CD4-positive, alpha-beta memory T cell (primary cell): ENCODE results near the gene CCNY. TPM values are rescaled to one million over a fixed set of nuclear protein-coding genes. Genes with fewer than 3 reads are reported as not detected.
A peak's percentile ranks its signal among the peaks of the same experiment; 100 is the strongest.

Experiments used
- CTCF ChIA-PET: fragments of 350-600 bp; sonication (Branson Sonifier 250); formaldehyde crosslinking; loops from one replicate; lab custom pipeline; 2021; ENCODE audit warnings: inconsistent platforms; ENCODE audit not compliant: partially characterized antibody; lab: Charles Lee
- POLR2A ChIA-PET: fragments of 350-600 bp; sonication (Branson Sonifier 250); formaldehyde crosslinking; loops from one replicate; lab custom pipeline; 2021; ENCODE audit not compliant: partially characterized antibody; lab: Charles Lee
- DNase-seq, 5 donors: peaks; one replicate each; pipeline versions ENCODE4 v3.0.0 to v3.0.0-alpha.2; 2020 to 2022; ENCODE audit warnings: mixed read lengths in 1 of 5
- H3K27ac ChIP-seq: one replicate; pipeline ENCODE4 v1.7.0; 2013; ENCODE audit warnings: low read depth, low read length
- H3K27me3 ChIP-seq: 2 replicates; pipeline ENCODE4 v1.7.0; 2013; ENCODE audit warnings: mild to moderate bottlenecking, low read length, moderate library complexity; ENCODE audit not compliant: insufficient read depth
- H3K36me3 ChIP-seq: 2 replicates; pipeline ENCODE4 v1.7.0; 2013; ENCODE audit warnings: mild to moderate bottlenecking, low read length, moderate library complexity; ENCODE audit not compliant: insufficient read depth
- H3K4me1 ChIP-seq: 2 replicates; pipeline ENCODE4 v1.7.0; 2013; ENCODE audit warnings: mild to moderate bottlenecking, low read length, moderate library complexity; ENCODE audit not compliant: insufficient read depth
- H3K4me3 ChIP-seq, 2 donors: one replicate each; pipeline ENCODE4 v1.7.0; 2013; ENCODE audit warnings: low read length in 2 of 2, mild to moderate bottlenecking in 1 of 2
- H3K9me3 ChIP-seq, 2 donors: one replicate each; pipeline ENCODE4 v1.7.0; 2013; ENCODE audit warnings: low read length in 2 of 2, control low read depth in 1 of 2; ENCODE audit not compliant: control insufficient read depth in 1 of 2
- H3K27ac Mint-ChIP-seq, 7 donors: one replicate each; pipeline ENCODE4 v1.8.0; 2020 to 2021; ENCODE audit warnings: mixed read lengths in 7 of 7, mild to moderate bottlenecking in 6 of 7, inconsistent platforms in 3 of 7, moderate library complexity in 3 of 7
- H3K27me3 Mint-ChIP-seq, 2 donors: one replicate each; pipeline ENCODE4 v1.8.0; 2020 to 2021; ENCODE audit warnings: mixed read lengths in 2 of 2
- H3K36me3 Mint-ChIP-seq, 2 donors: one replicate each; pipeline ENCODE4 v1.8.0; 2020 to 2021; ENCODE audit warnings: mixed read lengths in 2 of 2, inconsistent platforms in 1 of 2, mild to moderate bottlenecking in 1 of 2
- H3K4me1 Mint-ChIP-seq, 4 donors: one replicate each; pipeline ENCODE4 v1.8.0; 2020 to 2021; ENCODE audit warnings: mixed read lengths in 4 of 4, mild to moderate bottlenecking in 1 of 4
- H3K4me3 Mint-ChIP-seq, 8 donors: one replicate each; pipeline ENCODE4 v1.8.0; 2020 to 2021; ENCODE audit warnings: mixed read lengths in 8 of 8, mild to moderate bottlenecking in 7 of 8, moderate library complexity in 6 of 8, inconsistent platforms in 3 of 8
- H3K9me3 Mint-ChIP-seq, 8 donors: one replicate each; pipeline ENCODE4 v1.8.0; 2020 to 2021; ENCODE audit warnings: mixed read lengths in 8 of 8, mild to moderate bottlenecking in 5 of 8, inconsistent platforms in 3 of 8, moderate library complexity in 1 of 8
- intact Hi-C: fragments of 100-400 bp; cut with micrococcal nuclease; formaldehyde crosslinking; loops from one replicate; pipeline ENCODE4 v1.15.1; 2023
- polyA plus RNA-seq, 2 donors: library from polyadenylated mRNA; unstranded; fragments of 300-500 nt; fragmentation: Illumina TruSeq; gene quantifications; one replicate each; pipeline ENCODE4 v1.2.3, GENCODE V29; 2021
- total RNA-seq, 2 experiments: library from RNA; stranded (reverse); gene quantifications; one replicate each; pipeline ENCODE4 v1.2.3, GENCODE V29; 2021

Gene CCNY
- total and polyA plus RNA-seq, 4 experiments from 2014 or later = 5.6 to 66.7 (median 41.5) TPM

DNA sequence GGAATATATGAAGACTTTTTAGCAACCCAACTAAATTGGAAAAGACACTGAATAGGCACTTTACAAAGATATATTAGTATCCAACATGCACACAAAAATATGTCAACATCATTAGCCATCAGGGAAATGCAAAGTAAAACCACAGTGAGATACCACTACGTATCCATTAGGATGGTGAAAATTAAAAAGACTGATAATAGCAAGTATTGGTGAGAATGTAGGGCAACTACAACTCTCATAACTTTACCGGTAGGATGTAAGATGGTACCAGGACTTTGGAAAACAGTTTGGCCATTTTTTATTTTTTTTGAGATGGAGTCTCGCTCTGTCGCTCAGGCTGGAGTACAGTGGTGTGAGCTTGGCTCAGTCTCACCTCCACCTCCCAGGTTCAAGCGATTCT, 13.7 kb upstream of the CCNY start:
- no peak for DNase-seq
- H3K27me3 Mint-ChIP-seq = no peaks in the 10 kb centered on the region
- intact Hi-C loops = no loop called here
- Histone ChIP-seq H3K4me1 (no peaks in the 10 kb centered on the region), H3K36me3 (no peaks in the 10 kb centered on the region), H3K4me3 (no peak overlapping the region), H3K9me3 (peaks cover 0 to 5% of the 10 kb centered on the region in 2 donors), H3K27me3 (no peaks in the 10 kb centered on the region), H3K27ac (no peak overlapping the region)
- peaks cover 0 to 12% (median 3%) of the 10 kb centered on the region in 8 donors for H3K9me3 Mint-ChIP-seq
- peaks cover 38 to 45% of the 10 kb centered on the region in 2 donors for H3K36me3 Mint-ChIP-seq
- POLR2A ChIA-PET = no interaction called here
- peaks cover 4 to 14% (median 8%) of the 10 kb centered on the region in 4 donors for H3K4me1 Mint-ChIP-seq
- no peak overlapping the region for H3K4me3 Mint-ChIP-seq
- CTCF ChIA-PET = interaction anchor here (1.1 kb wide), 1 partner anchor 117 kb away, joined by 3 read pairs; no protein-coding TSS in a partner anchor
- no peak overlapping the region for H3K27ac Mint-ChIP-seq

DNA sequence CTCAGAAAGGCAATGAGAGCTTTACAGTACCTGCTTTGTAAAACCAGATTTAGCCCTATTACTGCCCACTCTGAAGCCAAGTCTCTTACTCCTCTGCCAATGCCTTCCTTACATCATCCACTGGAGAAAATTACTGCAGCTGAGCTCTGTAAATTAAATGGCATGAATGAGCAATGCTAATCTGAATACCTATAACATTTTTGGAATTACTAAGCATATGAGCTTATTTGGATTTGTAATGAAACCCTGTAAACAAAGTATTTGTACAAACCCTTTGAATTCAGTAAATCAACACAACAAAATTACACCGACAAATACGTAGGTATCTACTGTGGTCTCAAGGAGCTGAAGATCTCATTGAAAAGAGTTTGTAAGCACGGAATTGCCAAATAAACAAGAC, 12.1 kb upstream of the CCNY start:
- ChIA-PET POLR2A (no interaction called here), CTCF (no interaction called here)
- Mint-ChIP-seq H3K4me3 (no peak overlapping the region), H3K9me3 (peaks cover 0 to 11% (median 3%) of the 10 kb centered on the region in 8 donors), H3K36me3 (peaks cover 30 to 40% of the 10 kb centered on the region in 2 donors), H3K27me3 (no peaks in the 10 kb centered on the region), H3K4me1 (peaks cover 10 to 24% (median 16%) of the 10 kb centered on the region in 4 donors), H3K27ac (no peak overlapping the region)
- intact Hi-C loops = no loop called here
- Histone ChIP-seq H3K27me3 (no peaks in the 10 kb centered on the region), H3K27ac (no peak overlapping the region), H3K9me3 (peaks cover 0 to 5% of the 10 kb centered on the region in 2 donors), H3K4me1 (no peaks in the 10 kb centered on the region), H3K4me3 (no peak overlapping the region), H3K36me3 (no peaks in the 10 kb centered on the region)
- DNase-seq = no peak

- Mint-ChIP-seq H3K36me3 (peaks cover 18 to 26% of the 10 kb centered on the region in 2 donors), H3K4me3 (no peak overlapping the region), H3K9me3 (peaks cover 0 to 11% (median 3%) of the 10 kb centered on the region in 8 donors), H3K4me1 (peaks cover 17 to 47% (median 25%) of the 10 kb centered on the region in 4 donors), H3K27me3 (no peaks in the 10 kb centered on the region), H3K27ac (peak overlapping the region in 2 of 7 donors; percentile 52 to 75)
- Histone ChIP-seq H3K4me3 (no peak overlapping the region), H3K9me3 (peaks cover 0 to 5% of the 10 kb centered on the region in 2 donors), H3K4me1 (peaks cover 5% of the 10 kb centered on the region), H3K36me3 (no peaks in the 10 kb centered on the region), H3K27me3 (no peaks in the 10 kb centered on the region), H3K27ac (no peak overlapping the region)
- CTCF ChIA-PET = interaction anchor here (0.8 kb wide), 1 partner anchor 236 kb away, joined by 3 read pairs; no protein-coding TSS in a partner anchor
- DNase-seq = no peak
- POLR2A ChIA-PET = no interaction called here
- intact Hi-C loops = no loop called here
These were observed 9.7 kb upstream of the CCNY start for GRCh38 chr10:35326466-35327235.

GRCh38 chr10:35327790-35328403, 8.4 kb upstream of the CCNY start:
- Histone ChIP-seq H3K9me3 (no peaks in the 10 kb centered on the region), H3K27ac (no peak overlapping the region), H3K36me3 (no peaks in the 10 kb centered on the region), H3K4me1 (peaks cover 7% of the 10 kb centered on the region), H3K27me3 (no peaks in the 10 kb centered on the region), H3K4me3 (no peak overlapping the region)
- DNase-seq = no peak
- Mint-ChIP-seq H3K4me3 (no peak overlapping the region), H3K27me3 (no peaks in the 10 kb centered on the region), H3K36me3 (peaks cover 14 to 21% of the 10 kb centered on the region in 2 donors), H3K27ac (peak overlapping the region in 4 of 7 donors; percentile 8 to 73 (median 42)), H3K4me1 (peaks cover 18 to 54% (median 31%) of the 10 kb centered on the region in 4 donors), H3K9me3 (peaks cover 0 to 6% (median 0%) of the 10 kb centered on the region in 8 donors)
- intact Hi-C loops = no loop called here
- ChIA-PET CTCF (interaction anchor here (0.6 to 1.5 kb wide), 4 partner anchors 15 to 131 kb away, joined by 3 read pairs; no protein-coding TSS in a partner anchor), POLR2A (no interaction called here)

GRCh38 chr10:35328404-35329037, 7.8 kb upstream of the CCNY start:
- Histone ChIP-seq H3K4me1 (peaks cover 10% of the 10 kb centered on the region), H3K27me3 (no peaks in the 10 kb centered on the region), H3K9me3 (no peaks in the 10 kb centered on the region), H3K4me3 (no peak overlapping the region), H3K27ac (no peak overlapping the region), H3K36me3 (no peaks in the 10 kb centered on the region)
- Mint-ChIP-seq H3K9me3 (no peaks in the 10 kb centered on the region), H3K4me3 (no peak overlapping the region), H3K27ac (peak overlapping the region in 3 of 7 donors; percentile 8 to 73 (median 31)), H3K27me3 (no peaks in the 10 kb centered on the region), H3K36me3 (peaks cover 13 to 15% of the 10 kb centered on the region in 2 donors), H3K4me1 (peaks cover 21 to 60% (median 36%) of the 10 kb centered on the region in 4 donors)
- ChIA-PET CTCF (interaction anchor here (0.8 to 1.5 kb wide), 3 partner anchors 22 to 130 kb away, joined by 3 read pairs; no protein-coding TSS in a partner anchor), POLR2A (no interaction called here)
- intact Hi-C loops = no loop called here
- peak in 2 of 5 donors; percentile 7 to 17 for DNase-seq

- Mint-ChIP-seq H3K36me3 (peaks cover 10 to 13% of the 10 kb centered on the region in 2 donors), H3K4me3 (no peak overlapping the region), H3K27ac (peak overlapping the region in 3 of 7 donors; percentile 25 to 60 (median 37))
These were observed 6.8 kb upstream of the CCNY start for GRCh38 chr10:35329520-35329919.

More at GRCh38 chr10:35329520-35329919, 6.8 kb upstream of the CCNY start:
- no peaks in the 10 kb centered on the region for H3K27me3 Mint-ChIP-seq
- CTCF ChIA-PET = interaction anchor here (1.5 kb wide), 1 partner anchor 11 kb away, joined by 4 read pairs; no protein-coding TSS in a partner anchor
- H3K9me3 Mint-ChIP-seq = no peaks in the 10 kb centered on the region
- no peaks in the 10 kb centered on the region for H3K27me3 ChIP-seq
- intact Hi-C loops = no loop called here
- peaks cover 28 to 70% (median 44%) of the 10 kb centered on the region in 4 donors for H3K4me1 Mint-ChIP-seq
- H3K36me3 ChIP-seq = no peaks in the 10 kb centered on the region
- H3K27ac ChIP-seq = no peak overlapping the region
- no peak for DNase-seq
- H3K4me3 ChIP-seq = no peak overlapping the region
- H3K9me3 ChIP-seq = no peaks in the 10 kb centered on the region
- peaks cover 19% of the 10 kb centered on the region for H3K4me1 ChIP-seq
- POLR2A ChIA-PET = no interaction called here
